Measurements from ENCODE around the gene EYS.

DNA sequence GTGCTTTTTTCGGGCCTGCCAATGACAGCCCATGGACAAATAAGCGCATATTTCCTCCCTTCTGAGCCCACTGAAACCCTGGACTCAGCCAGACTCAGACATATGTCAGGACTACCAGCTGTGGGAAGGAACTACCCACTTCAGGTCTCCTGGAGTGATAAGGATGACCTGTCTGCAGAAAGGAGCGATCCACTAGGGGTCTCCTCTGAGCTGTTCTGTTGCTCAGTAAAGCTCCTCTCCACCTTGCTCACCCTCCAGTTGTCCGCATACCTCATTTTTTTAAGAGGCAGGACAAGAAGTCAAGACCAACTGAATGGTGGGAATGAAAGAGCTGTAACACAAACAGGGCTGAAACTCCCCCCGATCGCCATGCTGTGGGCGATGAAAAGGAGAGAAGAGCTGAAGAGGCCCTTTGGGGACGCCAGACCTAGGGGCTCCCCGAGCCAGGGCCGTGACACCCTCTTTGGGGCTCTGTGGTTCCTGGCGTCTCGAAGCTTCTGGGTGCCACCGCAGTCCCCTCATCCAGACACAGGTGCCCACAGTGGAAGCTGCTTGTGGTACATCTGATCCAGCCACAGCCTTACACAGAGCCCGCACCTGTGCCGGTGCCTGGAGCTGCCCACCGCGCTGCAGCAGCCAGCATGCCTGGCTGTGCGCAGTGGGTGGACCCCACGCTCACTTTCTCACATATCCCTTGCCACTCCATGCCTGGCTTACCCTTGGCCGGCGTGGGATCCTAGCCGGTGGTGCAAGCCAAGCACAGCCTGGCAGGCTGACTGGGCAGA, 68.8 kb downstream of the EYS start:
- TF ChIP-seq POLR2AphosphoS5 (IDR thresholded peaks at IDR 0.05; ENCODE audit: low read depth, low read length), result no peak
- no peak for TF ChIP-seq TAF1 (IDR thresholded peaks at IDR 0.05; ENCODE audit: borderline replicate concordance, insufficient read depth, low read length)
